OCI-M2 (cell line): ENCODE results near the gene C19orf53.
A peak's percentile ranks its signal among the peaks of the same experiment; 100 is the strongest.
"Not testable (repeated sequence)": the region's sequence is repeated elsewhere in the genome, so short reads cannot be mapped to it uniquely, and the experiment has no call there.

Source experiments
- DNase-seq: peaks from one replicate; lab custom pipeline; 2025; ENCODE audit not compliant: unreplicated experiment; lab: John Stamatoyannopoulos, UW

The C19orf53 gene

DNA sequence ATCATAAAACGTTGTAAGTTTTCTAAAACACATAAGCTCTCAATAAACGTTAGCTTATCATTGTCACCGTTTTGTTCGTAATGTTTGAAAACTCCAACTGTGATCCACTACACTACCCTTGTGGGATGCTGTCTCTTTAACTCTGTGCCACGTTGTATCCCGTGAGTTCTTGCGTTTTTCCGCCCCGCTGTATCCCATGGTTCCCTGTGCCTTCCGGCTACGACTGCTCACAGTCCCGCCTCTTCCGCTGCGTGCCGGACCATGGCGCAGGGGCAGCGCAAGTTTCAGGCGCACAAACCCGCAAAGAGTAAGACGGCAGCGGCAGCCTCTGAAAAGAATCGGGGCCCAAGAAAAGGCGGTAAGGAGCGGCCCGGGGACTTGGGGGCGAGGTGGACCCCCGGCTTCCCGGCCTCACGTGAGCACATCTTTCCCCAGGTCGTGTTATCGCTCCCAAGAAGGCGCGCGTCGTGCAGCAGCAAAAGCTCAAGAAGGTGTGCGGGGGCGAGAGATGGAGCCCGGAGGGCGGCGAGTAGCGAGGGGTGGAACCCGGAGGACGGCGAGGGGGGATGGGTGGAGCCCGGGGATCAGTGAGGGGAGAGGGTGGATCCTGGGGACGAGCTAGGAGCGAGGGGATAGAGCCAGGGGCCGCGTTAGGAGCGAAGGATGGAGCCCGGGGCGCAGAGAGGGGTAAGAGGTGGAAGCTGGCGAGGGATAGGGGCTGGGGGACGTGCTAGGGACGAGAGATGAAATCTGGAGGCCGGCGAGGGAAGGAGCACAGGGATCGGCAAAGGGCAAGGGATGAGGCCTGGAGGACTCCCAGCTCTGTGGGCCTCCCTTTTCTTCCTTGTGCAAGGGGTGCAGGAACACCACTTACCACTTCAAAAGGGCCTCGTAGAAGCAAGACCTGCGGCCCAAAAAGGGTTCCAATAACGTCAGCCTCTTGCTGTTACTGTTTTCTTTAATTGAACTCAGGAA, at the start of gene C19orf53:
C19orf53 (plus strand) TSS at position 240 of the 975 bp plus-strand sequence; CDS start at position 262, 22 bp downstream.
- DNase-seq: peak; percentile 99

DNA sequence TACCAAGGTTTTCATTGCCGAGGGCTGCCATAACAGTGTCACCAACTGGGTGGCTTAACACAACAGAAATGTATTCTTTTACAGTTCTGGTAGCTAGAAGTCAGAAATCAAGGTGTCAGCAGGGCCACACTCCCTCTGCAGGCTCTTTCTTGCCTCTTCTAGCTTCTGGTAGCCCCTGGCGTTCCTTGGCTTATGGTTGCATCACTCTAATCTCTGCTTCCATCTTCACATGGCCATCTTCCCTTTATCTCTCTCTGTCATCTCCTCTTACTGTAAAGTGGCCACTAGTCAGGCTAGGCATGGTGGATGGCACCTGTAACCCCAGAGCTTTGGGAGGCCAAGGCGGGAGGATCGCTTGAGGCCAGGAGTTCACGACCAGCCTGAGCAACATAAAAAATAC, 47.9 kb upstream of the C19orf53 start:
- DNase-seq: no peak

DNA sequence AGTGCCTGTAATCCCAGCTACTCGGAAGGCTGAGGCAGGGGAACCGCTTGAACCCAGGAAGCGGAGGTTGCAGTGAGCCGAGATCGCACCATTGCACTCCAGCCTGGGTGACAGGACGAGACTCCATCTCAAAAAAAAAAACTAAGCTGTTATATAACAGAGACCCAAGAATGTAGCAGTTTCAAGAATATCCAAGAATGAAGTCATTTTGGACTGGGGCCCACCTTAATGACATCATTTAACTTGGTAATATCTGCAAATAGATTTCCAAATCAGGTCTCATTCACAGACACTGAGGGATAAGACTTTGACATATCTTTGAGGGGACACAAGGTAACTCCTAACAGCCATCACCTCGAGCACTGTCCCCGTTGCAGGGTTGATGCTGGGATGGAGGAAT, 46.5 kb upstream of the C19orf53 start:
- DNase-seq: no peak

DNA sequence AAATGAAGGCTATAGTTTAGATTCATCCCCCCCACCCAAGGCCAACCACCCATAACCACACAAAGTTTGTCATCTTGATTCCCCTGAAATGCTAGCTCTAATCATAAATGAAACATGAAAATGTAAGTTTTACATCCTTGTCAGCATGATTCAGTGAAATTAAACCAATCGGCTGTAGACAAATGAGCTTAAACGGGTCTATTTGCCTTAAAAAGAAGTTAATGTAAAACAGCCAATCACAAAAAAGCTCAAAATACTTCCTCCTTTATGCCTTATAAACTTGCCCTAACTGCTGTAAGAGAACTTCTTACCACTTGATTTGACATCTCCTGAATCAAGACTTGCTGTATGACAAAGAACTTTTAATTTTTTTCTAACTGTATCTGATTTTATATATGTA, 44.4 kb upstream of the C19orf53 start:
- DNase-seq: no peak

DNA sequence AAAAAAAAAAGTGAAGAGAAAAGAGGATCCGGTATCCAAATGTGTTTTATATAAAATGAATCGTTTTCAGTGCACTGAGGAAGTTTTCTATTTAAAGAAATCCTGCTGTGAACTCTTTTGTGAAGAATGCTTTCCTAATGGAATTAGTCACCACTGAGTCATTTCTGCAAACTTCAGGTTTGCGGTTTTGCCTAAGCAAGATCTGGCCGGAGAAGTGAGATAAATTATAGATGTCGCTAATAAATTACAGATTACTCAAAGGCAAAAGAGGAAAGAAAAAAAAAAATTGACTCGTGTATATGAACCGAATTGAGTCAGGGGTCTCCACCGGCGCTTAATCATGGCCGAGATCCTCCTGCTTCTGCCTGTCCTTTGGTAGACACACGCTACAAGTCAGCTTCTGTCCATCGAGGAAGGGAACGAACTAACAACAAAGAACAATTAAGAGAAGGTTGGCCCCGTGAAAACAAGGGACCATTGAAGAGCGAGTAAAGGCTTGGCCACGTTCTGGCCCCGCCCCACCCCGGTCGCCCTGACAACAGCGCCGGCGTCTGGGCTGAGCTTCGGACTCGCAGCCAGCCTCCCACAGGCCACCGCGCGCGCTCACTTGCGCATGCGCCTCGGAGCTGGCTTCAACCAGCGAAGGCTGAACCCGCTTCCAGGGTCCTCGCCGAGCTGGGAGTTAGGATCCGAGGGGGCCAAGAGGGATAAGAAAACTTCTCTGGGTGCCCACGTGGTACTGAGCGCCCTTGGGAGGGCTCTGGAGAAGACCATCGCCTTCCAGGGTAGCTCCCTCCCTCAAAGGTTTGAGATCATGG, 42.9 kb upstream of the C19orf53 start:
- peak; percentile 100 for DNase-seq

DNA sequence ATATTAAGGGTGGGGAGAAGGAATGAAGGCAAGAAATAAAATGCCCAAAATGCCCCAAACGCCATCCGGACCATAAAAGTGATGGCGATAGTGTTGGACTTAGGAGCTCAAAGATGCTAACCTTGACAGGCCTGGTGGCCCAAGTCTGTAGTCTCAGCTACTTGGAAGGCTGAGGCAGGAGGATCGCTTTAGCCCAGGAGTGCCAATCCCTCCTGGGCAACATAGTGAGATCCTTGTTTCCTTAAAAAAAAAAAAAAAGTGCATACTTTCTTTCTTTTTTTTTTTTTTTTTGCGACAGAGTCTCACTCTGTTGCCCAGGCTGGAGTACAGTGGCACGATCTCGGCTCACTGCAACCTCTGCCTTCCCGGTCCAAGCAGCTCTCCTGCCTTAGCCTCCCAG, 41.9 kb upstream of the C19orf53 start:
- no peak for DNase-seq

DNA sequence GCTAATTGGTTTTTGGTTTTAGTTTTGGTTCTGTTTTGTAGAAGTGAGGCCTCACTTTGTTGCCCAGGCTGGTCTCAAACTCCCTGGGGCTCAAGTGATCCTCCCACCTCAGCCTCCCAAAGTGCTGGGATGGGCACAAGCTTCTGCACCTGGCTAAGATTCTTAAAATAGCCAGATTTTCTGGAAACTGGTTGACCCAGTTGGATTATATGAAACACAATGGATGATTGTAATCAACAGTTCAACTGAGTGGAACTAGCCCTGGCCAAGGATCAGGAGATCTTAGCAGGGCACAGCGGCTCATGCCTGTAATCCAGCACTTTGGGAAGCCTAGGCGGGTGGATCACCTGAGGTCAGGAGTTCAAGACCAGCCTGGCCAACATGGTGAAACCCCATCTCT, 39.5 kb upstream of the C19orf53 start:
- no peak for DNase-seq

DNA sequence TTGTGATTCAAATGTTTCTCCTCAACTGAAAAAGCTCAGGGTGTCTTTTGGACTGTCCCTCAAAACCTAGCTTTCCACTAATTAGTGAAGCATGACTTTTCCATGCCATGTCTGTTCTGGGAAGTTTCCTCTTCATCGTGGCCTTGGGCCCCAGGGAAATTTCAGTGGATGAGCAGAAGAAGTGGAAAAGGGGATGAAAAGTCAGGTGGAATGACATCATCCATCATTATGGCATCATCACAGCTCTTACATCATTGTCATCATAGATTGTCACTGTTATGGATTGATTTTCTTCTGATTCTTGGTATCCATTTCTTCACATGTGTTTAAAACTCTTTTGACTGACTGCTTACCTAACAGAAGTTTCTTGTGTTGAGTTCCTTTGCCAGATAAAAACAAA, 36.2 kb upstream of the C19orf53 start:
- DNase-seq: no peak

DNA sequence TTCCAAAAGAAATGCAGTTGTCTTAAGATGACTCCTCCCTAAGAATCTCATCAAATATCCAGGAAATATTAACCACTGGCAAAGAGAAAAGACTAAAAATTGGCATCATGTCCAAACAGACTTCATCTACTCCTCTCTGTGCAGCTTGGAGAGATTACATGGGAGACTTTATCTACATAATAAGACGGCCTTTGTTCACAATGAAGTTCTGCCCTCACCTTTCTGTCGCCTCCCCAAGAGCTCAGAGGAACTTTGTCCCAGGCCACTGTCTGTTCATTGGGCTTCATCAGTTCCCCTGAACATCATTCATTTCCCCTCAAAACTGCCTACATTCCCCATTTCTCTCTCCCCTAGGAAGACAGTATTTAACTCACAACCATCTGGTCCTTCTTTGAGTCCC, 32.4 kb upstream of the C19orf53 start:
- no peak for DNase-seq

DNA sequence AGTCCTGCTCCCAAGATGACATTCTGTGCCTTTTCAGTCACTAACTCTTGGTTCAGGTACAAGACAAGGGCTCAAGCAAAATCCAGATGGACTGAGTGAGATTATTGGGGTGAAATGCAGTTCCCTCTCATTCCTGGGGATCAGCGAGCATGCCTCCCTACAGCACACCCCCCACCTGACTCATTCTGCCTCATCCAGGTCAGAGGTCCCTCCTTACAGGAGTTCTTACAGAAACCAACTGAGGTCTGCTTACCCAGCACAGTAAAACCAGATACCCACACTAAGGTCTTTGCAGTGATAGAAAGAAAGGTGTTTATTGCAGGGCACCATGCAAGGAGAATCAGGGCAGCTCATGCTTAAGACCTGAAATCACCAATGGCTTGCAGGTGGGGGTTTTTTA, 31.5 kb upstream of the C19orf53 start:
- DNase-seq: no peak

DNA sequence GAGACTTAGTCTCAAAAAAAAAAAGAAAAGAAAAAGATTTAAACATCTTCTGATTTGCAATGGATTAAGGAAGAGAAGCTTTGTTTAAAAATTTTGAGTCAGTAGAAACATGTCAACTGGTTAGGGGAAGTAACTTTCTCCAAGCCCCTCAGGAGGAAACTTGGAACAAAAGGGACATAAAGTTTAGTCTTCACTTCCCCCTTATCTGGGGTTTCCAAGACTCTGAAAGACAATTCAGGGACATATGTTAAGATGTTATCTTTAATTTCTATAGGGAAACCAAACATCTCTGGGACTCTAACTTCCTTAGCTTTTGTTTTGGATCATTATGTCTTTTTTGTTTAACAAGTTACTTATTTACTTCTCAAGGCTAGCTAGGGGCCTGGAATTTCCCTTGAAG, 30.1 kb upstream of the C19orf53 start:
- no peak for DNase-seq

DNA sequence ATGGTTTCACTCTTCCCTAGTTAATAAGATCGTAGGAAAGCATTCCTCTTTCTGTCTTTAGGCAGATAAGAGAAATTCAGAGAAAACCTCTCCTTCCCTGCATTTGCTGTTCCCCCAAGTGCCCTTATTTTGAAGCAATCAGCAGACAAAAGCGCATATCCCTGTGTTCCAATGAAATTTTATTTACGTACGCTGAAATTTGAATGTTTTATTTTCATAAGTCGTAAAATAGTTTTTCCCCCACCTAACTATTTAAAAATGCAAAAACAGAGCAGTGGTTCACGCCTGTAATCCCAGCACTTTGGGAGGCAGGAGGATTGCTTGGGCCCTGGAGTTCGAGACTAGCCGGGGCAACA, 27.2 kb upstream of the C19orf53 start:
- no peak for DNase-seq

DNA sequence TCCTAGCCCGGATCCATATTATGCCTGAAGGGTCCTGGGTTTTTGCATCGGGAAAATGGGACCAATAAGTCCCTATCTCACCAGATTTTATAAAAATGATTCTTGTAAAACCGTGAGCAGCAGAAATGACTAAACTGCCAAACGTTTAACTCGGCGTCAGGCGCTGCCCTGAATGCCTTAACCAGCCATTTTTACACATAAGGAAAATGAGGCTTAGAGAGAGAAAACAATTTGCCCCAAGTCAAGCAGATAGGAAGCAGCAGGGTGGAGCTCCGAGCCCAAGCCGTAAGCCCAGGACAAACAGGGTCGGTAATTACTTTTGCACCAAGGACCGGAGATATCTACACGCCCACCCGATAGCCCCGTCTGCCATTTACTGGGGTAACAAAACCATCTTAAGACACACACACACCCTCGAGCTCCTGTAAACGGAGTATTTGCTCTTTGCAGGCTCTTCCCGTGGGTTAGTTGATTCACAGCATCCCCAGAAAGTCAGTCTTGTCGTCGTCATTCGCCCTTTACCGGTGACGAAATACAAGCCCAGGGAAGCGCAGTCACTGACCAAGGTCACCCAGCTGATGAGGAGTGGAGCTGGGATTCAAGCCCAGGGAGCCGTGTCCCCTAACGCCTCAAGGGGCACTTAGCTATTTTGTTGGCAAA, 26.0 kb upstream of the C19orf53 start:
- DNase-seq: no peak

DNA sequence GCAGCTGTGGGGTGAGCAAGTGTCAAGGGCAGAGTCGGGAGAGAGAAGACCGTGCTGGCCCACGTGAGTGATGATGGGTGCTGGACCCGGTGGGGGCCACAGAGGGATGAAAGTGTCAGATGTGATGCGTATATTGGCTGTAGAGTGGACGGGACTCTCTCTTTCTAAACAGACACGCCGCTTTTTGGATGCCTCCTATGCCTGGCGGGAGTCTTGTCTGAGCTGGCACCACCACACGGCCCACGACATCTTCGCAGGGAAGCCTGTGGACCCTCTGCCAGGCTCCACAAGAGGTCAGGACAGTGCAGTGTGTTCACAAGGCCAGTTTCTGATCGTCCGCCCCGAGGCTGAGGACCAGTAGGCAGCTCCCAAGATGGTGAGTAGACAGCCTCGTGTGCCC, 22.8 kb upstream of the C19orf53 start:
- DNase-seq: no peak

DNA sequence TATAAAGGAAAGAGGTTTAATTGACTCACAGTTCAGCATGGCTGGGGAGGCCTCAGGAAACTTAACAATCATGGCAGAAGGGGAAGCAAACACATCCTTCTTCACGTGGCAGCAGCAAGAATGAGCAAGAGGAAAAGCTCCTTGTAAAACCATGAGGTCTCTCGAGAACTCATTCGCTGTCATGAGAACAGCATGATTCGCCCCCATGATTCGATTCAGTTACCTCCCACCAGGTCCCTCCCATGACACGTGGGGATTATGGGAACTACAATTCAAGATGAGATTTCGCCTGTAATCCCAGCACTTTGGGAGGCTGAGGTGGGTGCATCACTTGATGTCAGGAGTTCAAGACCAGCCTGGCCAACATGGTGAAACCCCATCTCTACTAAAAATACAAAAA, 20.6 kb upstream of the C19orf53 start:
- DNase-seq: not testable (repeated sequence)

DNA sequence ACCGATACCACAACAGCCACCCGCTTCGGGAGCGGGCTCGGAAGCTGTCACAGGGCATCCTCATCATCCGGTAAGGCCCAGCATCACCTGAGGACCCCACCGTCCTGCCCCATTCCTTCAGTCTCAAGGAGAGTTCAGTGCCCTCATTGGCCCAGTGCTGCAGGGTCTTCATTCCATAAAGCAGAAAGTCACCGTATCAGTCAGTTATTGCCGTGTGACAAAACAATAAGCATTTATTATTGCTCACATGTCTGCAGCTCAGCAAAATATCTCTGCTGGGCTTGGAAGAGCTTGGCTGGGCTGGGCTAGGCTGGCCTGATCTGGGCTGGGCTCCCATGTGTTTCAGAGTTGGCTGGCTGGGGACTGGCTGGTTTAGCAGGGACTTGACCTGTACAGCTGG, 18.0 kb upstream of the C19orf53 start:
- DNase-seq: no peak

DNA sequence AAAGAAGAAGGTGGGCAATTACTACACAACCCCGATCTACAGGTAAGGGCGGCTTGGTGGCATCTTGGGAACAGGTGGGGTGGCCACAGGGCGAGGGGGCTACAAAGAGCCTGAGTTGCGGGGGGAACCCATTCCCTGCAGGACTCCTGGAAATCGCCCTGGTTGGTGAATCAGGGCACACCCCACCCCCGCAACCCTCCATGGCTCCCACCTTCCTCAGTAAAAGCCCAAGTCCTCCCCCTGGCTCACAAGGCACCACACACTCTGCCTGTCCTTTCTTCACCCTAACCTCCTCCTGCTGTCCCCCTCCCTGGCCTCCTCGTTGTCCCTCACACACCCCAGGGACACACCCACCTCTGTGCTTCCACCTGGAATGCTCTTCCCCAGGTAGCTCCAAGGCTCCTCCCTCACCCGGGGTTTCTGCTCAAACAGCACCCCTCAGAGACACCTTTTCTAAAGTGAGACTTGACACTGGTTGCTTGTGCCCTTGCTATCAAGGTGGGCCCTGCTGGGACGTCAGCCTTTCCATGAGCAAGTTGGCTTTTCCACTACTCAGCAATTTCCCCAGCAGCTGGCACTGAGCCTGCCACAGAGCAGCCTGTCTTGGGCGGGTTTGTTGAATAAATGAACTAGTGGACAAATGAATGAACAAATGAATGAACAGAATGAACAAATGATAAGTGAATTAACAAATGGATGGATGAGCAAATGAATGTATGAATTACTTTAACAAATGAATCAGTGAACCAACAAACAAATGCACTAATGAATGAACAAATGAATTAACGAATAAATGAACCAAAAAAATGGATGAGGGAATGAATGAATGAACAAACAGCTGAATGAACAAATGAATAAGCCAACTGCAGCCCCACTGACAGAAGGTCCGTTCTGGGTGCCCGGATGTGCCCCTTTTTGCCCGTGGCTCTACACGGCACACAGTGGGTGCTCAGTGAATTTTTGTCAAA, 16.2 kb upstream of the C19orf53 start:
- DNase-seq: no peak

DNA sequence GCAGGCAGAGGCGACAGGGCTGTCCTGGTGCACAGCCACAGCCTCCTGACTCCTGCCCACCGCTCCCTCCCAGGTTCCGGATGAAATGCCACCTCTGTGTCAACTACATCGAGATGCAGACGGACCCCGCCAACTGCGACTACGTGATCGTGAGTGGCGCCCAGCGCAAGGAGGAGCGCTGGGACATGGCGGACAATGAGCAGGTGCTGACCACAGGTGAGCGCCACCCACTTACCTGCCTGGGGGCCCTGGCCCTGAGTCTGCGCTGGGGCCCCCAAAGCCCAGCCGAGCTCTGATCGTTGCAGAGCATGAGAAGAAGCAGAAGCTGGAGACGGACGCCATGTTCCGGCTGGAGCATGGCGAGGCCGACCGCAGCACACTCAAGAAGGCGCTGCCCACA, 15.5 kb upstream of the C19orf53 start:
- no peak for DNase-seq

DNA sequence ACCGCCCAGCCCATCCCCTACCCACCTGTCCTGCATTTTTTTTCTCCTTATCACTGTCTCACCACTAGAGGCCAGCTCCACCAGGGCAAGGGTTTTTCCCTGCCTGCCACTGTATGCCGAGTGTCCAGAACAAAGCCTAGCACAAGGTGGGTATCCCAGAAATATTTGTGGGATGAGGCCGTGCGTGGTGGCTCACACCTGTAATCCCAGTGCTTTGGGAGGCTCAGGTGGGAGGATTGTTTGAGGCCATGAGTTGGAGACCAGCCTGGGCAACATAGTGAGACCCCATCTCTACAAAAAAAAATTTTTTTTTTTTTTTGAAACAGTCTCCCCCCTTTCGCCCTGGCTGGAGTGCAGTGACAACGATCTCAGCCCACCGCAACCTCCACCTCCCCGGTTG, 12.8 kb upstream of the C19orf53 start:
- no peak for DNase-seq

DNA sequence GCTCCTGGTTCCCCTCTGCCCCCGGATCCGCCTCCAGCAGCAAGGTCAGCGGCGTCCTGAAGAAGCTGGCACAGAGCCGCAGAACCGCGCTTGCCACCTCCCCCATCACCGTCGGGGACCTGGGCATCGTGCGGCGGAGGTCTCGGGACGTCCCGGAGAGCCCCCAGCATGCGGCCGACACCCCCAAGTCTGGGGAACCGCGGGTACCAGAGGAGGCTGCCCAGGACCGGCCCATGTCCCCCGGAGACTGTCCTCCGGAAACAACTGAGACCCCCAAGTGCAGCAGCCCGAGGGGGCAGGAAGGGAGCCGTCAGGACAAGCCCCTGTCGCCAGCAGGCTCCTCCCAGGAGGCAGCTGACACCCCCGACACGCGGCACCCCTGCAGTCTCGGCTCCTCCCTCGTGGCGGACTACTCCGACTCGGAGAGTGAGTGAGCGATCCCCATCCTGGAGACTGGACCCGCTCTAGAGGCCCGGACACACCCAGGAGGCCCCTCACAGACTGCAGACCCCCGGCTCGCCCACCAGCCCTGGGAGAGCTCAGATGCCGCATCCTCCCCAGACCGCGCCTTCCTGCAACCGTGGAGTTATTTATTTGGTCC, 11.5 kb upstream of the C19orf53 start:
- no peak for DNase-seq
